Neural cell (in vitro differentiated cells): ENCODE data around the gene COL13A1.

Experiments
- CTCF ChIP-seq: fragments of 450-650 bp; IDR thresholded peaks from 2 replicates; pipeline ENCODE4 v1.5.1; 2014; ENCODE audit warnings: antibody characterized with exemption, mild to moderate bottlenecking, moderate library complexity; ENCODE audit not compliant: poor library complexity, severe bottlenecking
- EZH2 ChIP-seq: fragments of 200-600, 300-800 bp; shearing (Covaris generic), sonication (generic); IDR thresholded peaks from 2 replicates; pipeline ENCODE4 v1.6.1; 2014; ENCODE audit warnings: antibody characterized with exemption, low read length, borderline replicate concordance, mild to moderate bottlenecking; ENCODE audit not compliant: insufficient read depth, poor library complexity, severe bottlenecking
- POLR2AphosphoS5 ChIP-seq: IDR thresholded peaks from 2 replicates; pipeline ENCODE4 v1.6.1; 2012

GRCh38 chr10:69846293-69846921, 44.7 kb downstream of the COL13A1 start:
- TF ChIP-seq EZH2 (no peak), CTCF (no peak), POLR2AphosphoS5 (no peak)
